GM18517 (cell line): ENCODE results near the gene ZNF101.

Experiments
- ATAC-seq: cut with Tn5 transposase; IDR thresholded peaks from one replicate; pipeline ENCODE4 v1.9.1; 2021; ENCODE audit warnings: mild to moderate bottlenecking, moderate library complexity; ENCODE audit not compliant: unreplicated experiment

Gene ZNF101

GRCh38 chr19:19704836-19705235 lies 36.2 kb downstream of the ZNF101 start:
- no peak for ATAC-seq

DNA sequence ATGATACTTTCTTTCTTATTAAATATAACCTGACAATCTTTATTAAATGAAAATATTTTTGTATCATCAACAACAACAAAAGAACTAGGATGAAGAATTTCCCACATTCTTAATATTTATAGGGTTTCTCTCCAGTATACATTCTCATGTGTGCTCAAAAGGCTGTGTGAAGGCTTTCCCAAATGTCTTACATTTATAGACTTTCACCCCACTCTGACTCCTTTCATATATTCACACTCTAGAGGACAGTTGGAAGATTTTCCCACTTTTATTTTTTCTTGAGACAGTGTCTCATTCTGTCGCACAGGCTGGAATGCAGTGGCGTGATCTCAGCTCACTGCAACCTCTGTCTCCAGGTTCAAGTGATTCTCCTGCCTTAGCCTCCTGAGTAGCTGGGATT lies 41.9 kb downstream of the ZNF101 start:
- no peak for ATAC-seq

DNA sequence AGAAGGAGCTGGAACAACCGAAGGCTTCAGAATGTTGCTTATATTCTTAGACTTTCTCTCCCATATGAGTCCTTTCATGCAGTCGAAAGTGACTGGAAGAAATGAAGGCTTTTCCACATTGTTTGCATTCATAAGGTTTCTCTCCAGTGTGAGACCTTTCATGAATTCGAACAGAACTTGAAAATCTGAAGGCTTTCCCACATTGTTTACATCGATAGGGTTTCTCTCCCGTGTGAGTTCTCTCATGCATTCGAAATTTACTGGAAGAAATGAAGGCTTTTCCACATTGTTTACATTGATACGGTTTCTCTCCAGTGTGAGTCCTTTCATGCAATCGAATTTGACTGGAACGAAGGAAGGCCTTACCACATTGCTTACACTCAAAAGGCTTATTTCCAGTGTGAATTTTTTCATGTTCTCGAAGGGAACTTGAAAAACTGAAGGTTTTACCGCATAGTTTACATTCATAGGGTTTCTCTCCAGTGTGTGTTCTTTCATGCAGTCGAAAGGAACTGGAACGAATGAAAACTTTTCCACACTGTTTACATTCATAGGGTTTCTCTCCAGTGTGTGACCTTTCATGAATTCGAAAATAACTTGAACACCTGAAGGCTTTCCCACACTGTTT lies 42.8 kb downstream of the ZNF101 start:
- ATAC-seq, result no peak

DNA sequence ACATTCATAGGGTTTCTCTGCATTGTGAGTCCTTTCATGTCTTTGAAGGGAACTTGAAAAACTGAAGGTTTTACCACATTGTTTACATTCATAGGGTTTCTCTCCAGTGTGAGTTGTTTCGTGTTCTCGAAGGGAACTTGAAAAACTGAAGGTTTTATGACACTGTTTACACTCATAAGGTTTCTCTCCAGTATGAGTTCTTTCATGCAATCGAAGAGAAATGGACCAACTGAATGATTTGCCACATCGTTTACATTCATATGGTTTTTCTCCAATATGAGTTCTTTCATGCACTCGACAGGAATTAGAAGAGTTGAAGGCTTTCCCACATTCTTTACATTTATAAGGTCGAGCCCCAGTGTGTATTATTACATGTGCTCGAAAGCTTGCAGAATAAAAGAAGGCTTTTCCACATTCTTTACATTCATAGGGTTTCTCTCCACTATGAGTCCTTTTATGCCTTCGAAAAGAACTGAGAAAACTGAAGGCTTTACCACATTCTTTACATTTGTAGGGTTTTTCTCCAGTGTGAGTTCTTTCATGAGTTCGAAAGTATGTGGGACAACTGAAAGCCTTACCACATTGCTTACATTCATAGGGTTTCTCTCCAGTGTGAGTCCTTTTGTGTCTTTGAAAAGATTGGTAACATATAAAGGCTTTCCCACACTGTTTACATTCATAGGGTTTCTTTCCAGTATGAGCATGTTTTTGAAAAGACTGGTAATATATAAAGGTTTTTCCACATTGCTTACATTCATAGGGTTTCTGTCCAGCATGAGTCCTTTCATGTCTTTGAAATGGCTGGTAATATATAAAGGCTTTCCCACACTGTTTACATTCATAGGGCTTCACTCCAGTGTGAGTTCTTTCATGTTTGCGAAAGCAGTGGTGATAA lies 43.5 kb downstream of the ZNF101 start:
- no peak for ATAC-seq

- ATAC-seq, result no peak
These were observed 51.2 kb downstream of the ZNF101 start for GRCh38 chr19:19719798-19720197.

- ATAC-seq, result no peak
These were observed 53.3 kb downstream of the ZNF101 start for GRCh38 chr19:19721896-19722295.

DNA sequence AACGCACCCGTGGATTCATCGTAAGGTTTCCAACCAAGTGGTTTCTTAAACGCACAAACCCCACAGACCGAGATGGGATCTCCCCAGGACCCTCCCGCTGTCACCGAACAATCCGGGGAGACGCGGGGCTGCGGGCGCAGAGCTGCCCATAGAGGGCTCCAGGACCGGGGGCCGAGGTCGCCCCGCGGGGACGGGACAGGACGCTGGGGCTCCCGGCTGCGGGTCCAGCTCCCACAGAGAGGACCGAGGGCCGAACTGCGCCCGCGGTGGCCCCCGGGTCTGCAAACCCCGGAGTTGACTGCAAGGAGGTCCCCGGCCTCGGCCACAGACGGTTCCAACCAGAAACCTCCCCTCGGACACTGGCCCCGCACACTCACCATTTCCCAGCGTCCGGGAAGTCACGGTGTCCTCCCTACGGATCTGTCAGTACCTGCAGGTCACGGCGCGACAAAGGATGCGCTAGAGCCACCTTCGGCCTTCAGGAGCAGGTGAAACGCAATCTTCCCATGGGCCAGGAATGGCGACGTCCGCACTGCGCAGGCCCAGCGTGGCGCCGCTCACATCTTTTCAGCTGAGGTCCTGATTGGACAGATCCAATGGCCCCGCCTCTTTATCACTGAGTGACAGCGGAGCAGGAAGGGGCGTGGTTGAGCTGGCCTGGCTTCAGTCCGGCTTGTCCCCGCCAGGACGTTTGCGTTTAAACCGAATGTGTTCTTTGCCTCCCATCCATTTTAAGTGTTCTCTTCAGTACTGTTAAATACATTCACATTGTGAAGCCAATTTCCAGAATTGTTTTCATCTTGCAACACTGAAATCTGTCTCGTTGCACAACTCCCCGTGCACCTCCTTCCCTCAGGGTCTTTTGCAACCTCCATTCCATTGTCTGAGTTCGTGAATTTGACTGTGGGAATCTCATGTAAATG lies 64.2 kb downstream of the ZNF101 start, which contains the start of gene ZNF14:
Gene ZNF14, minus strand, starts transcription at position 534 of the 923 bp plus-strand sequence. Its CDS starts 154 bp downstream, at position 380.
- ATAC-seq, result peak; percentile 96
